ENCODE results near the gene MTHFD1L. TPM values are rescaled to one million over a fixed set of nuclear protein-coding genes. Genes with fewer than 3 reads are reported as not detected.
A peak's percentile ranks its signal among the peaks of the same experiment; 100 is the strongest.
"Not testable (repeated sequence)": the region's sequence is repeated elsewhere in the genome, so short reads cannot be mapped to it uniquely, and the experiment has no call there.

The MTHFD1L gene
- total RNA-seq, 1 donor from 2014 or later: 32.5 TPM

DNA sequence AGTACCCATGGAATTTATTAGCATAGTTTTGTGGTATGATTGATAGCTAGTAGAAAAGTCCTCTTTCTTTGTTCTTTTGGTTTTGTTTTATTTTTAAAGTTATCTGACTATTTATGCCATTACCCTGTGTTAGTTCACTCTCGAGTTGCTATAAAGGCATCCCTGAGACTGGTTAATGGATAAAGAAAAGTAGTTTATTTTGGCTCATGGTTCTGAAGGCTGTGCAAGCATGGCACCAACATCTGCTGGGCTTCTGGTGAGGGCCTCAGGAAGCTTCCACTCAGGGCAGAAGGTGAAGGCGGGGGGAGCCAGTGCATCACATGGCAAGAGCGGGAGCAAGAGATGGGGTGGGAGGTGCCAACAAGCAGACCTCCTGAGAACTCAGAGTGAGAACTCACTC lies 166.5 kb downstream of the MTHFD1L start:
- Histone ChIP-seq H3K27ac (no peak overlapping the region), H3K4me2 (no peak overlapping the region), H3K79me2 (ENCODE audit: low read depth) (no peaks in the 10 kb centered on the region), H4K20me1 (ENCODE audit: low read depth) (no peaks in the 10 kb centered on the region), H3K9me3 (ENCODE audit: low read depth) (no peaks in the 10 kb centered on the region), H3K27me3 (no peaks in the 10 kb centered on the region), H3K4me1 (peaks cover 14% of the 10 kb centered on the region), H3K9ac (no peak overlapping the region), H3K4me3 (no peak overlapping the region), H3F3A (ENCODE audit: low read depth) (no peaks in the 10 kb centered on the region), H3K36me3 (no peaks in the 10 kb centered on the region), H2AFZ (replicated peaks) (no peak overlapping the region)
- Mint-ChIP-seq H3K9me3 (peaks cover 13% of the 10 kb centered on the region), H3K36me3 (peaks cover 43% of the 10 kb centered on the region), H3K27ac (peak overlapping the region; percentile 46), H3K27me3 (ENCODE audit: insufficient read depth, low read depth) (peaks cover 8% of the 10 kb centered on the region), H3K4me3 (no peak overlapping the region), H3K4me1 (peaks cover 41% of the 10 kb centered on the region)
- DNase-seq (ENCODE audit: low spot score): no peak
- no peak for TF ChIP-seq EZH2 (IDR thresholded peaks at IDR 0.05)
- TF ChIP-seq EZH2phosphoT487 (IDR thresholded peaks at IDR 0.05): no peak
- TF ChIP-seq, protein P1, sequence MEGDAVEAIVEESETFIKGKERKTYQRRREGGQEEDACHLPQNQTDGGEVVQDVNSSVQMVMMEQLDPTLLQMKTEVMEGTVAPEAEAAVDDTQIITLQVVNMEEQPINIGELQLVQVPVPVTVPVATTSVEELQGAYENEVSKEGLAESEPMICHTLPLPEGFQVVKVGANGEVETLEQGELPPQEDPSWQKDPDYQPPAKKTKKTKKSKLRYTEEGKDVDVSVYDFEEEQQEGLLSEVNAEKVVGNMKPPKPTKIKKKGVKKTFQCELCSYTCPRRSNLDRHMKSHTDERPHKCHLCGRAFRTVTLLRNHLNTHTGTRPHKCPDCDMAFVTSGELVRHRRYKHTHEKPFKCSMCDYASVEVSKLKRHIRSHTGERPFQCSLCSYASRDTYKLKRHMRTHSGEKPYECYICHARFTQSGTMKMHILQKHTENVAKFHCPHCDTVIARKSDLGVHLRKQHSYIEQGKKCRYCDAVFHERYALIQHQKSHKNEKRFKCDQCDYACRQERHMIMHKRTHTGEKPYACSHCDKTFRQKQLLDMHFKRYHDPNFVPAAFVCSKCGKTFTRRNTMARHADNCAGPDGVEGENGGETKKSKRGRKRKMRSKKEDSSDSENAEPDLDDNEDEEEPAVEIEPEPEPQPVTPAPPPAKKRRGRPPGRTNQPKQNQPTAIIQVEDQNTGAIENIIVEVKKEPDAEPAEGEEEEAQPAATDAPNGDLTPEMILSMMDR (IDR thresholded peaks at IDR 0.05): no peak

DNA sequence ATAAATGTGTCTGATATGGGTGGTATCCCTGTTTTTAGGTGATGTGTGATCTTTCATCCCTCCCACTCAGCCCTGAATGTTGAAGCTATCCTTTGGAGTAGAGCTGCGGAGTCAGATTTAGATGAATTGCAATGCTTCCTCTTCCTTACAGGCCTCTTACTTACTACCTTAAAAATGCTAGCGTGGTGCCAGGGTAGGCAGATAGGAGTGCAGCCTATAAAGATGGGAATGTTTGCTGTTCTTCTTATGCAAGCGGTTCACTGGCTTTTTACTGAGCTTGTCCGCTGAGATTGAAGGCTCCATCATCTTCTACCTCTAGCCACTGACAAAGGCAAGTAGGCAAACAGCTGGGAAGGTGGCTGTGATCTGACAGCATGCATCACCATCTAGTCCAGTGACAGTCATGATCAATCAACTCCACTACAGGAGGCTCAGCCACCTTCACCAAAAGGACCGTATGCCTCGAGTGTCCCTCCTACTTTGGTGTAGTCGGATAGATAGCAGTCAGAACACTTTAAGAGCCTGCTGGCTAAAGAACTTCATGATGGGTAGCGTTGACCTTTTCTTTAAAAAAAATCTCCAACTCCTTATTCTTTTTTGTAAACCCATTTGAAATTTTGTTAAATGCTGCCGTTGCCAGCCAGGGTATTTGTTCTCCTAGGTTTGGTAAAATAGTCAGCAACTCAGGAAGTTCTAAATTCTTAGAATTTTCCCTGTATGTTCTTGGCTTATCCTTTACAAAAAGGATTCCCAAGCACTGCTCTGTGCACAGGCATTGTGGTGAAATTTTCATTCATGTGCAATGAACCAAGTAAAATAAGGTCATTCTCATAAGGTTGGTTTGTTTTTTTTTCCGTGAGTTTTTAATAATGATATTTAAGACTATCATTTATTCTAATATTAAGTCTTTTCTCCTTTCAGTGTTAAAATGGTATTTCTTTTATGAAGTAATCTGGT lies 169.6 kb downstream of the MTHFD1L start:
- TF ChIP-seq EZH2phosphoT487 (IDR thresholded peaks at IDR 0.05) (no peak), EZH2 (IDR thresholded peaks at IDR 0.05) (no peak)
- TF ChIP-seq, protein P1 (IDR thresholded peaks at IDR 0.05): no peak
- Histone ChIP-seq H3K9ac (no peak overlapping the region), H3K36me3 (no peaks in the 10 kb centered on the region), H3K27me3 (no peaks in the 10 kb centered on the region), H3F3A (ENCODE audit: low read depth) (no peaks in the 10 kb centered on the region), H4K20me1 (ENCODE audit: low read depth) (no peaks in the 10 kb centered on the region), H3K9me3 (ENCODE audit: low read depth) (no peaks in the 10 kb centered on the region), H3K27ac (no peak overlapping the region), H3K79me2 (ENCODE audit: low read depth) (no peaks in the 10 kb centered on the region), H3K4me1 (peaks cover 14% of the 10 kb centered on the region), H3K4me2 (peak overlapping the region; percentile 36), H3K4me3 (no peak overlapping the region), H2AFZ (replicated peaks) (no peak overlapping the region)
- Mint-ChIP-seq H3K36me3 (peaks cover 50% of the 10 kb centered on the region), H3K9me3 (peaks cover 16% of the 10 kb centered on the region), H3K27me3 (ENCODE audit: insufficient read depth, low read depth) (peaks cover 5% of the 10 kb centered on the region), H3K4me1 (peaks cover 62% of the 10 kb centered on the region), H3K4me3 (no peak overlapping the region), H3K27ac (peak overlapping the region; percentile 94)
- peak; percentile 18 for DNase-seq (ENCODE audit: low spot score)

DNA sequence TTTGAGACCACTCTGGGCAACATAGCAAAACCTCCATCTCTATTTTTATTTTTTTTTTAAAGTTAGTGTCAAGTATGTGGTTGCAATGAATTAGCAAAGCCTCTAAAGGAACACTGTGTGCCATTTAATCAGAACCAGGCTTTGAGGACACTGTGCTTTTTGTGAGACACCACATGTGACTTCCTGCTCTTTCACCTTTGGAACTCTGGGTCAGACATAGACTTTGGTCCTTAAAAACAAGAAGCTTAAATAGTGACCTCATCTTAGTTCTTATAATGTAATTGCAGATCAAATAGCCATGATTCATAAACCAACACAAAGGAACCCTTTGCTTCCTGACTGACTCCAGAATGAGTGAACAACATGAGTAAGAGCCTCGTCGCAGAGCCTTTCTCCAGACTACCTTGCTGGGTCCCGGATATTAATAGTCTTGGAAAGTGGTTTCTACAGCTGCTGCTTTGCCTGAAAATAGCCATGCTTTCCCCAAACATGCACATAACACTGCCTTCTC lies 170.8 kb downstream of the MTHFD1L start:
- not testable (repeated sequence) for H3F3A ChIP-seq (ENCODE audit: low read depth); H3K79me2 ChIP-seq (ENCODE audit: low read depth); H3K27ac ChIP-seq; H3K27me3 Mint-ChIP-seq (ENCODE audit: insufficient read depth, low read depth); H2AFZ ChIP-seq (replicated peaks); H3K36me3 ChIP-seq; H3K9ac ChIP-seq; H3K4me3 ChIP-seq; H4K20me1 ChIP-seq (ENCODE audit: low read depth); DNase-seq (ENCODE audit: low spot score); H3K4me2 ChIP-seq; H3K4me3 Mint-ChIP-seq; H3K9me3 ChIP-seq (ENCODE audit: low read depth); H3K27me3 ChIP-seq
- peaks cover 69% of the 10 kb centered on the region for H3K4me1 Mint-ChIP-seq
- H3K27ac Mint-ChIP-seq: peak overlapping the region; percentile 93
- peaks cover 14% of the 10 kb centered on the region for H3K4me1 ChIP-seq
- peaks cover 16% of the 10 kb centered on the region for H3K9me3 Mint-ChIP-seq
- H3K36me3 Mint-ChIP-seq: peaks cover 47% of the 10 kb centered on the region
